ENCODE results near the gene TMX2. TPM values are rescaled to one million over a fixed set of nuclear protein-coding genes. Genes with fewer than 3 reads are reported as not detected.

TMX2 gene
- polyA plus RNA-seq, 1 donor from 2014 or later: 130 TPM

GRCh38 chr11:57751676-57752253 lies 39.4 kb downstream of the TMX2 start, which contains the start of gene BTBD18:
Gene BTBD18, minus strand, starts transcription at chr11:57751819. Its CDS starts 631 bp downstream, at chr11:57751188.
- Histone ChIP-seq H3K27me3 (ENCODE audit: insufficient read depth, low read depth, low read length) (no peaks in the 10 kb centered on the region), H3K9me3 (ENCODE audit: low read length) (no peaks in the 10 kb centered on the region), H3K27ac (ENCODE audit: low read length) (no peak within 1 kb of the TSS), H3K36me3 (ENCODE audit: insufficient read depth, low read length) (peaks cover 3% of the 10 kb centered on the region), H3F3A (ENCODE audit: insufficient read depth, low read length, poor library complexity, severe bottlenecking) (no peaks in the 10 kb centered on the region), H3K4me2 (ENCODE audit: low read length) (no peak within 1 kb of the TSS), H4K20me1 (ENCODE audit: insufficient read depth) (no peaks in the 10 kb centered on the region), H3K4me3 (ENCODE audit: low read length) (no peak within 1 kb of the TSS), H3K9me2 (ENCODE audit: insufficient read depth, low read length) (no peaks in the 10 kb centered on the region), H3K79me2 (replicated peaks; ENCODE audit: insufficient read depth, low read length) (no peaks in the 10 kb centered on the region), H3K9ac (ENCODE audit: low read length) (no peak within 1 kb of the TSS), H2AFZ (ENCODE audit: low read depth, low read length) (no peak within 1 kb of the TSS)
- TF ChIP-seq RAD21 (conservative IDR thresholded peaks at IDR 0.05) (peak; percentile 23), SMC3 (conservative IDR thresholded peaks at IDR 0.05; ENCODE audit: poor library complexity) (peak; percentile 53), REST (IDR thresholded peaks at IDR 0.05; ENCODE audit: borderline replicate concordance) (no peak), TAF1 (IDR thresholded peaks at IDR 0.05; ENCODE audit: low read depth) (no peak), MXI1 (conservative IDR thresholded peaks at IDR 0.05; ENCODE audit: poor library complexity, severe bottlenecking) (no peak), EZH2 (IDR thresholded peaks at IDR 0.05; ENCODE audit: borderline replicate concordance, insufficient read depth, low read length, poor library complexity, severe bottlenecking) (no peak)
- TF ChIP-seq, protein P1, sequence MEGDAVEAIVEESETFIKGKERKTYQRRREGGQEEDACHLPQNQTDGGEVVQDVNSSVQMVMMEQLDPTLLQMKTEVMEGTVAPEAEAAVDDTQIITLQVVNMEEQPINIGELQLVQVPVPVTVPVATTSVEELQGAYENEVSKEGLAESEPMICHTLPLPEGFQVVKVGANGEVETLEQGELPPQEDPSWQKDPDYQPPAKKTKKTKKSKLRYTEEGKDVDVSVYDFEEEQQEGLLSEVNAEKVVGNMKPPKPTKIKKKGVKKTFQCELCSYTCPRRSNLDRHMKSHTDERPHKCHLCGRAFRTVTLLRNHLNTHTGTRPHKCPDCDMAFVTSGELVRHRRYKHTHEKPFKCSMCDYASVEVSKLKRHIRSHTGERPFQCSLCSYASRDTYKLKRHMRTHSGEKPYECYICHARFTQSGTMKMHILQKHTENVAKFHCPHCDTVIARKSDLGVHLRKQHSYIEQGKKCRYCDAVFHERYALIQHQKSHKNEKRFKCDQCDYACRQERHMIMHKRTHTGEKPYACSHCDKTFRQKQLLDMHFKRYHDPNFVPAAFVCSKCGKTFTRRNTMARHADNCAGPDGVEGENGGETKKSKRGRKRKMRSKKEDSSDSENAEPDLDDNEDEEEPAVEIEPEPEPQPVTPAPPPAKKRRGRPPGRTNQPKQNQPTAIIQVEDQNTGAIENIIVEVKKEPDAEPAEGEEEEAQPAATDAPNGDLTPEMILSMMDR (IDR thresholded peaks at IDR 0.05; ENCODE audit: poor library complexity, severe bottlenecking): peak; percentile 45

DNA sequence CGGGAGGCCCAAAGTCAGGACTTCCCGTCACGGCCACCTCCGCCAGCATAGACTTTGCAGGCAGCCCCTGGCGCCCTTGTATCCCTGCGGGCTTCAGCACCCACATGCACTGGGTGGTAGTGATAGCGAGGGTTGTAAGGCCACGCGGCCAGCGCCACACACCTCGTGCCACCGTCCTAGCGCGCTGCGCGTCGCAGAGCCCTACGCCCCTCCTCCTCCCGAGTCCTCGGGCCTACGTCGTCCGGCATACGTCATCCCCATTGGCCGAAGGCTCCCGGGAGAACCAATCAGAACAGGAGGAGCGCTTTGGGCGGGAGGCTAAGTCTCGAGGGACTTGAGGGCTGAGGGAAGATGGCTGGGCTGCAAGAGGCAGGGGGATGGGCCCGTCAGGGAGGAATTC lies 40.6 kb downstream of the TMX2 start:
- H3K4me3 ChIP-seq (ENCODE audit: low read length): no peak overlapping the region
- no peaks in the 10 kb centered on the region for H3K79me2 ChIP-seq (replicated peaks; ENCODE audit: insufficient read depth, low read length)
- H3F3A ChIP-seq (ENCODE audit: insufficient read depth, low read length, poor library complexity, severe bottlenecking): no peaks in the 10 kb centered on the region
- H3K36me3 ChIP-seq (ENCODE audit: insufficient read depth, low read length): peaks cover 3% of the 10 kb centered on the region
- H2AFZ ChIP-seq (ENCODE audit: low read depth, low read length): no peak overlapping the region
- no peaks in the 10 kb centered on the region for H3K9me2 ChIP-seq (ENCODE audit: insufficient read depth, low read length)
- H3K4me2 ChIP-seq (ENCODE audit: low read length): no peak overlapping the region
- no peaks in the 10 kb centered on the region for H4K20me1 ChIP-seq (ENCODE audit: insufficient read depth)
- no peak overlapping the region for H3K27ac ChIP-seq (ENCODE audit: low read length)
- H3K9me3 ChIP-seq (ENCODE audit: low read length): no peaks in the 10 kb centered on the region
- no peak for TF ChIP-seq MXI1 (conservative IDR thresholded peaks at IDR 0.05; ENCODE audit: poor library complexity, severe bottlenecking)
- TF ChIP-seq POLR2AphosphoS5 (IDR thresholded peaks at IDR 0.05): no peak
- no peak for TF ChIP-seq REST (IDR thresholded peaks at IDR 0.05; ENCODE audit: borderline replicate concordance)
- TF ChIP-seq TAF1 (IDR thresholded peaks at IDR 0.05; ENCODE audit: low read depth): no peak
- no peak for TF ChIP-seq EP300 (conservative IDR thresholded peaks at IDR 0.05; ENCODE audit: poor library complexity, severe bottlenecking)
- no peak for TF ChIP-seq RAD21 (conservative IDR thresholded peaks at IDR 0.05)
- TF ChIP-seq, protein P1 (IDR thresholded peaks at IDR 0.05; ENCODE audit: poor library complexity, severe bottlenecking): no peak
- no peak for TF ChIP-seq SMC3 (conservative IDR thresholded peaks at IDR 0.05; ENCODE audit: poor library complexity)
- TF ChIP-seq EZH2 (IDR thresholded peaks at IDR 0.05; ENCODE audit: borderline replicate concordance, insufficient read depth, low read length, poor library complexity, severe bottlenecking): no peak
- H3K27me3 ChIP-seq (ENCODE audit: insufficient read depth, low read depth, low read length): no peaks in the 10 kb centered on the region
- no peak overlapping the region for H3K9ac ChIP-seq (ENCODE audit: low read length)
